HG02840 (cell line): ENCODE measurements around the gene VEZT.

Source experiments
- ATAC-seq: cut with Tn5 transposase; IDR thresholded peaks from one replicate; pipeline ENCODE4 v1.9.1; 2021; ENCODE audit warnings: mild to moderate bottlenecking, moderate library complexity, moderate number of reproducible peaks; ENCODE audit not compliant: unreplicated experiment, low FRiP score

The VEZT gene

DNA sequence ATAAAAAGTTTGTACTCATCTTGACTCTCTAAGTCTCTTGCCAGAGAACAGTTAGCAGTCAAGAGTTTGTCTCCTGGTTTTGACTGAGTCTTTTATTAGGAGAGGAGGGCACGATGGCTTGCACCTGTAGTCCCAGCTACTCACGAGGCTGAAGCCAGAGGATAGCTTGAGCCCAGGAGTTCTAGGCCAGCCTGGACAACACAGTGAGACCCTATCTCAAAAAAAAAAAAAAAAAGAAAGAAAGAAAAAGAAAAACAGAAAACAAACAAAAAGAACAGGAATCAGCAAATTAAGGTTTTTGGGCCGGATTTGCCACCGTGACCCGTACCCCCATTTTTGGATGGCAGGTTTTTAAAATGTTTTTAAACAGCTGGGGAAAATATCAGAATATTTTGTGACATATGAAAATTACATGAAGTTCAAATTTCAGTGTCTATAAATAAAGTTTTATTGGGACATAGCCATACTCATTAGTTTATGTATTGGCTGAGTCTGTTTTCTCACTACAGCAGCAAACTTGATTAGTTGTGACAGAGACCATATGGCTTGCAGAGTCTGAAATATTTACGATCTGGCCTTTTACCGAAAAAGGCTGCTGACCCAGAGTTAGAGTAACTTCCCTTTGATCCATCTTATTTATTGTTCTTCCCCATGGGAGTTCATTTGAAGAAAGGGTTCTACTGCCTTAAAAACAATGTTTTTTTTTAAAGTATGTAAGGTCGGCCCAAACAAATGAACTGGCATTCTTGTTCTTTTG is 31.2 kb downstream of the VEZT start:
- no peak for ATAC-seq

DNA sequence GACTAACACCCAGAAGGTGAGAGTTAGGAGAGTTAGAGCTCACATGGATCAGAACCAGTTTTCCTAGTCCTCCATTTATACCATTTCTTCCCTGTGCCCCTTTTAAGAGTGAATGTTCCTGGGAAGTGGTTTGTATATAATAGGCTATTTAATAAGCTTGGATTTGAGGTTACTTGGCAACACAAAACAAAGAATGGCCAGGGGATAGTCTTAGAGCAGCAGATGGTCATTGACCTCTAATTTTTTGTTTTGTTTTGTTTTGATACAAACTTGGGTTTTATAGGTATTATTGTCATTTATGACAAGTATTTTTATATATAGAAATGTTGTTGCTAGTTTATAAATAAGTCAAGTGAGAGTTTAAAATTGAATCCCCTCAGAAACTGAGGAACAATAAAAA is 35.8 kb downstream of the VEZT start:
- ATAC-seq = no peak

DNA sequence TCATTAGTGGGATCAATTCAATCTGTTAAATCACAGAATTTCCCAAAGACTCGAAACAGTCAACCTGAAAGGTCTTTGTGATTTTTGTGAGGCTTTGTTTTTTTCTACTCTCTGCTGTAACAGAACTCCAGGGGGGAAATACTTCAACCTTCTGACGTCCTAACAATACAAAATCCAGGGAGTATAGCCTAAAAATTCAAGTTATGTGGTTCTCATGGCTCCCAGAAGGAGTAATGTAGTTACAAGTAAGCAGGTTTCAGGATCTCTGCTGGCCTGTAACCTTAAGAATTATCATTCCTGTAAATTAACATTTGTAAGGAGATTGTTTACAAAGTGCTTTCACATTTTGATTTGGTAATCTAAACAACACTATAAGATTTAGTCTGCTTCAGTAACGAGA is 39.9 kb downstream of the VEZT start:
- ATAC-seq = no peak

- ATAC-seq = no peak
Measured at GRCh38 chr12:95258151-95258550, 40.5 kb downstream of the VEZT start.

DNA sequence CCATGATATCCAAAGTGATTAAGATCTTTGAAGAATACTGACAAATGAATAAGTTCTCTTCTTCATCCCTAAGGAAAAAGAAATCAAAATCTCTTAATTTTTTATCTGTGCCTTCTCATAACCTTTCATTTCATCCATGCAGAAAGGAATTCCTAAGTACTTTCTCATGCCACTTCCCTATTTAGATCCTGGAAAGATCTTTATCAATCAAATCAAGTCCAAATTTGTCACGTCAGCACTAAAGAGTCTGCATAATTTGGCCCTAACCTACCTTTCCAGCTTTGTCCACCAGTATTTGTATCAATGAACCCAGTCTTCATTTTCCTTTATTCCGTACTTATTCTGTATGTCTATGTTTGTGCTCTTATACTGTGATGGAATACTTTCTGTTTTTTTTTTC is 41.2 kb downstream of the VEZT start:
- ATAC-seq = no peak

DNA sequence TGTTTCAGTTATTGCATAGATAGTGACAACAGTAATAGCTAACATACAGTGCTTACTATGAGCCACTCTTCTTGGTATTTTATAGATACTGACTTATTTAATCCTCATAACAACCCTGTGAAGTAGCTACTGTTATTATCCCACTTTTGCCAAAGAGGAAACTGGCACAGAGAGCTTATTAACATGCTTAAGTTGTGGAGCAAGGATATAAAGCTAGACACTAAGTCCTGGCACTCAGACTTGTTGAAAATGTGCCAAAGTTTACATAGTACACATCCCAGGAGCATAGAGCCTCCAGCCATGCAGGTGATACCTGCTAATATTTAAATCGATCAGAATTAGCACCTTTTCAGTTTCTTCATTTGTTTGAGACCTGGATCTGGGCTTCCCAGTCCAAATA is 41.8 kb downstream of the VEZT start:
- ATAC-seq = no peak

GRCh38 chr12:95261109-95261508 is 43.5 kb downstream of the VEZT start:
- ATAC-seq = no peak

DNA sequence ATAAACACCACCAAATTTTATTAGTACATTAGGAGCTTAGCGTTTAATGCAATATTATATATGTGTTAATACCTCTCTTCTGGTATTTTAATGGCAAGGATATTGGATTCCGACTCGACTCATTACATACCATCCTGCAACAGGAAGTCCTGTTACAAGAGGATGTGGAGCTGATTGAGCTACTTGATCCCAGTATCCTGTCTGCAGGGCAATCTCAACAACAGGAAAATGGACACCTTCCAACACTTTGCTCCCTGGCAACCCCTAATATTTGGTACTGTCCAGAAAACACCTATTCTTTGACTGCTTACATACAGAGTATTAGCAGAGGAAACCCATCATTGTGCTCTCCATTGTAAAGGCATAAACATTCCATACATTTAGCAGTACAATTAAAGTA is 45.2 kb downstream of the VEZT start:
- no peak for ATAC-seq

DNA sequence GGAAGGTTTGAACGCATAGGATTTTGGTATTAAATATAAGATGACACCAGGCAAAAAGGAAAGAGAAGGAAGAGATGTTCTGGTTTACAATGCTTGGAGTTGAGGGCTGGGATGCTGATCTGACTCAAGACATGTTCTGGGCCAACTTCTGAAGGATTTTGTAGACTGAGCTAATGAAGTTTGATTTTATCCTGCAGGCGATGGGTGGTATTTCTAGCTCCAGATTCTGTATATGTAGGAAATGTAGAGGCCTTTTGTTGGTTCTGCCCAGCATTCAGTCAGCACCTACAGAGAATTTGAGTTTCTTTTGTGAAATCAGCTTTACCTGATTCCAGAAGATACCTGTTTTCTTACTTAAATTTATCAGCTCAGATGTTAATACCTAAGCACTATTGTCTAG is 48.2 kb downstream of the VEZT start:
- ATAC-seq = no peak

- no peak for ATAC-seq
Measured at GRCh38 chr12:95266254-95266653, 48.6 kb downstream of the VEZT start.

DNA sequence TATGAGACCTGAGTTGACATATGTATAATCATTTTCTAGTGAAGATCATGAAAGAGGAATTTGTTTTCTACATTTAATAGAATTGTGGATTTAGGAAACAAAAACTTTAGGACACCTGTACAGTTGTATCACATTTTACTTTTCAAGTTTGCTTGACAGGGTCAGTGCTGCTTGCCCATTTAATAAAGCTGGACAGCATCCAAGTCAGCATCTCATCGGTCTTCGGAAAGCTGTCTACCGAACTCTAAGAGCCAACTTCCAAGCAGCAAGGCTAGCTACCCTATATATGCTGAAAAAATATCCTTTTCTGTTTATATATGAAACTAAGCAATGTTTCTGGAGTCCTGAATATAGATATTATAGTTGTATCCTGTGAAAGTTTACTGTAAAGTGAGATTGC is 52.3 kb downstream of the VEZT start:
- ATAC-seq = no peak

GRCh38 chr12:95271465-95271864 is 53.9 kb downstream of the VEZT start:
- ATAC-seq = no peak

DNA sequence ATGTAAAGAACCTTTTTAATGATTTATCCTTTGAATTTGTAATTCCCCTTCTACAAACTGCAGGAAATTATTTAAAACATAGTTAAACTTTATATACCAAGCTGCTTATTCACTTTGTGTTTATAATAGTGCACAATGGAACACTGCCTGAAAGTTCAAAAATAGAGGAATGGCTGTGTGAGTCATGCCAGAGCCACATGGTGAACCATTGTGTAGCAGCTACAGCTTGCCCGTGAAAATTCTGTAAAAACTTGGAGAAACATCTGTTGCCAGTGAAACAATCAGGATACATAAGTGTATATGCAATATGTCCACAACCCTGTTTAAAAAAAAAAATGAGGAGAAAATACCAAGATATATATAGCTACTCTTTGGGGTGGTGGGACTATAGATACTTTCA is 59.5 kb downstream of the VEZT start:
- no peak for ATAC-seq

GRCh38 chr12:95279856-95280255 is 62.2 kb downstream of the VEZT start:
- no peak for ATAC-seq

- ATAC-seq = no peak
Measured at GRCh38 chr12:95282266-95282665, 64.7 kb downstream of the VEZT start.

- ATAC-seq = no peak
Measured at GRCh38 chr12:95283371-95283770, 65.8 kb downstream of the VEZT start.

DNA sequence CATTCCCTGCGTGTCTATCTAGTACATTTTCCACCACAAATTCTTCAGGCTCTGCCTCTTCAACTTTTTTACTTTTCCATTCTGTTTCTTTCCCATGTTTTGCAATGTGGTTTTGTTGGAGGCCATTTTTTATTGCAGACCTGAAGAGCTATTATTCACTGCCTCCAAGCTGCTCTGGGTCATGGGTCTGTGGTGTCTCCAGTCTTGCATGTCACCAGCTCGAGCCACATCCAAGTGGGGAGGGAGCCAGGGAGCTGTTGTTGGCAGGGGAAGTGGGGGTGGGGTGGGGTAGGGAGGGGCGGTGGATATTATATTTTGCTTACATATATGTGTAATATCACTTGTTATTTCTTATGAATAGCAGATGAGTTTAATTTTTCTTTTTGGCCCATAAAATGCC is 69.1 kb downstream of the VEZT start:
- ATAC-seq = no peak

DNA sequence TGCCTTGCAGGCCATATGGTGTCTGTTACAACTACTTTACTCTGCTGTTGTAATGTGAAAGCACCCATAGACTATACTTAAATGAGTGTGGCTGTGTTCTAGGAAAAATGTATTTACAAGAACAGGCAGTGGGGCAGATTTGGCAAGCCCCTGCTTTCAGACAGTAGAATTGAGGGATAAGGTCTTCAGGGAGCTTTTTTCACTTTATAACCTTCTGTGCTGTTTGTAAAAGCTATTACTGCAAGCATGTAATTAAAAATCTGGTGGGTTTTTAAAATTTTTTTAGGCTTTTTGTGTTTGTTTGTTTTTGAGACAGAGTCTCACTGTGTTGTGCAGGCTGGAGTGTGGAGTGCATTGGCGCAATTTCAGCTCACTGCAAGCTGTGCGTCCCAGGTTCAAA is 73.9 kb downstream of the VEZT start:
- ATAC-seq = no peak

GRCh38 chr12:95298916-95299315 is 81.3 kb downstream of the VEZT start:
- ATAC-seq = no peak

DNA sequence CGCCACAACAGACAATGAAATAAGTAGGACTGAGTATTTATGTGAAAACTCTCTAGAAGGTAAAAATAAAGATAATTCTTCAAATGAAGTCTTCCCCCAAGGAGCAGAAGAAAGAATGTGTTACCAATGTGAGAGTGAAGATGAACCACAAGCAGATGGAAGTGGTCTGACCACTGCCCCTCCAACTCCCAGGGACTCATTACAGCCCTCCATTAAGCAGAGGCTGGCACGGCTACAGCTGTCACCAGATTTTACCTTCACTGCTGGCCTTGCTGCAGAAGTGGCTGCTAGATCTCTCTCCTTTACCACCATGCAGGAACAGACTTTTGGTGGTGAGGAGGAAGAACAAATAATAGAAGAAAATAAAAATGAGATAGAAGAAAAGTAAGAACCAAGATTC is 82.7 kb downstream of the VEZT start:
- ATAC-seq = no peak

GRCh38 chr12:95303476-95303875 is 85.9 kb downstream of the VEZT start:
- no peak for ATAC-seq

- no peak for ATAC-seq
Measured at GRCh38 chr12:95304673-95305198, 87.1 kb downstream of the VEZT start.

- no peak for ATAC-seq
Measured at GRCh38 chr12:95312656-95313055, 95.0 kb downstream of the VEZT start.
